ENCODE measurements around the gene ATG4B. TPM values are rescaled to one million over a fixed set of nuclear protein-coding genes. Genes with fewer than 3 reads are reported as not detected.

The ATG4B gene
- total RNA-seq, 2 experiments from 2014 or later = 86.5 to 89.4 TPM

DNA sequence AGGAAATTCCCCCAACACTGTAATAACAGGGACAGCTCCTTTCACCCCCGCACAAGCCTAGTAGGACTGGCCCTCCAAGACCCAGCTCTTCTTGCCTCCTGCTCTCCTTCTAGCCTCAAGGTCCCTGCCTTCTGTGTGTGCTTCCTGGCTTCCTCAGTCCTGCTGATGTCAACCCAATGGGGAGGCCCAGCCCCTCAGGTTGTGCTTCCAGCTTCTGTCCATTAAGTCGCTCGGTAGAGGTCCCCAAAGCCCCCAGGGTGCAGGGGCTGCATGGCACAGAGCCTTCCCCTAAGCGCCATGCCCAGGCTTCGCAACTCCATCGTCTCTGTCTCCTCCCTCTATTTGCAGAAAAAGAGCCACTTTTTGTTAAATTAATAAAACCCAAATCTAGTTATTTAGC, 39.9 kb upstream of the ATG4B start:
- intact Hi-C loops (cut with DNase I, micrococcal nuclease) = no loop called here
- Histone ChIP-seq H3K4me3 (ENCODE audit: low read length) (no peak overlapping the region), H3K9me3 (ENCODE audit: control insufficient read depth in 1 of 2, insufficient read depth in 1 of 2, low read length in 2 of 2) (no peaks in the 10 kb centered on the region), H3K36me3 (ENCODE audit: insufficient read depth, low read length) (peaks cover 32% of the 10 kb centered on the region), H3K4me1 (ENCODE audit: insufficient read depth, low read length) (no peaks in the 10 kb centered on the region), H3K27ac (ENCODE audit: low read depth in 1 of 2, low read length in 2 of 2) (no peak overlapping the region), H3K27me3 (ENCODE audit: control insufficient read depth in 1 of 2, insufficient read depth in 2 of 2, low read length in 2 of 2) (no peaks in the 10 kb centered on the region)
- Mint-ChIP-seq H3K4me1 (ENCODE audit: low read depth) (no peaks in the 10 kb centered on the region), H3K4me3 (no peak overlapping the region), H3K9me3 (no peaks in the 10 kb centered on the region), H3K36me3 (ENCODE audit: low read depth) (peaks cover 77% of the 10 kb centered on the region), H3K27me3 (no peaks in the 10 kb centered on the region), H3K27ac (no peak overlapping the region)
- DNase-seq (no peak), ATAC-seq (ENCODE audit: poor library complexity) (no peak)
- ChIA-PET CTCF (no interaction called here), POLR2A (no interaction called here)
- TF ChIP-seq, protein P1, sequence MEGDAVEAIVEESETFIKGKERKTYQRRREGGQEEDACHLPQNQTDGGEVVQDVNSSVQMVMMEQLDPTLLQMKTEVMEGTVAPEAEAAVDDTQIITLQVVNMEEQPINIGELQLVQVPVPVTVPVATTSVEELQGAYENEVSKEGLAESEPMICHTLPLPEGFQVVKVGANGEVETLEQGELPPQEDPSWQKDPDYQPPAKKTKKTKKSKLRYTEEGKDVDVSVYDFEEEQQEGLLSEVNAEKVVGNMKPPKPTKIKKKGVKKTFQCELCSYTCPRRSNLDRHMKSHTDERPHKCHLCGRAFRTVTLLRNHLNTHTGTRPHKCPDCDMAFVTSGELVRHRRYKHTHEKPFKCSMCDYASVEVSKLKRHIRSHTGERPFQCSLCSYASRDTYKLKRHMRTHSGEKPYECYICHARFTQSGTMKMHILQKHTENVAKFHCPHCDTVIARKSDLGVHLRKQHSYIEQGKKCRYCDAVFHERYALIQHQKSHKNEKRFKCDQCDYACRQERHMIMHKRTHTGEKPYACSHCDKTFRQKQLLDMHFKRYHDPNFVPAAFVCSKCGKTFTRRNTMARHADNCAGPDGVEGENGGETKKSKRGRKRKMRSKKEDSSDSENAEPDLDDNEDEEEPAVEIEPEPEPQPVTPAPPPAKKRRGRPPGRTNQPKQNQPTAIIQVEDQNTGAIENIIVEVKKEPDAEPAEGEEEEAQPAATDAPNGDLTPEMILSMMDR (IDR thresholded peaks at IDR 0.05) = no peak

- no peaks in the 10 kb centered on the region for H3K27me3 ChIP-seq (ENCODE audit: control insufficient read depth in 1 of 2, insufficient read depth in 2 of 2, low read length in 2 of 2)
- Mint-ChIP-seq H3K4me1 (ENCODE audit: low read depth) (no peaks in the 10 kb centered on the region), H3K9me3 (no peaks in the 10 kb centered on the region), H3K27me3 (no peaks in the 10 kb centered on the region), H3K4me3 (no peak overlapping the region), H3K27ac (no peak overlapping the region), H3K36me3 (ENCODE audit: low read depth) (peaks cover 77% of the 10 kb centered on the region)
- DNase-seq = no peak
- TF ChIP-seq, protein P1 (IDR thresholded peaks at IDR 0.05) = no peak
- H3K27ac ChIP-seq (ENCODE audit: low read depth in 1 of 2, low read length in 2 of 2) = no peak overlapping the region
- H3K4me1 ChIP-seq (ENCODE audit: insufficient read depth, low read length) = no peaks in the 10 kb centered on the region
- ATAC-seq (ENCODE audit: poor library complexity) = no peak
- POLR2A ChIA-PET = interaction anchor here (1.5 kb wide), 1 partner anchor 89 kb away, joined by 4 read pairs; the partner anchor contains the start of gene DTYMK
- peaks cover 36% of the 10 kb centered on the region for H3K36me3 ChIP-seq (ENCODE audit: insufficient read depth, low read length)
- H3K4me3 ChIP-seq (ENCODE audit: low read length) = no peak overlapping the region
- H3K9me3 ChIP-seq (ENCODE audit: control insufficient read depth in 1 of 2, insufficient read depth in 1 of 2, low read length in 2 of 2) = no peaks in the 10 kb centered on the region
- intact Hi-C loops (cut with DNase I, micrococcal nuclease) = no loop called here
- CTCF ChIA-PET = no interaction called here
Measured at GRCh38 chr2:241598061-241598460, 39.4 kb upstream of the ATG4B start.

GRCh38 chr2:241598487-241598886, 39.0 kb upstream of the ATG4B start:
- Mint-ChIP-seq H3K36me3 (ENCODE audit: low read depth) (peaks cover 80% of the 10 kb centered on the region), H3K27me3 (no peaks in the 10 kb centered on the region), H3K9me3 (no peaks in the 10 kb centered on the region), H3K4me1 (ENCODE audit: low read depth) (no peaks in the 10 kb centered on the region), H3K4me3 (no peak overlapping the region), H3K27ac (no peak overlapping the region)
- DNase-seq (peak in 3 of 14 experiments; percentile 17 to 37 (median 21)), ATAC-seq (ENCODE audit: poor library complexity) (no peak)
- TF ChIP-seq, protein P1 (IDR thresholded peaks at IDR 0.05) = no peak
- Histone ChIP-seq H3K36me3 (ENCODE audit: insufficient read depth, low read length) (peaks cover 36% of the 10 kb centered on the region), H3K4me3 (ENCODE audit: low read length) (no peak overlapping the region), H3K27me3 (ENCODE audit: control insufficient read depth in 1 of 2, insufficient read depth in 2 of 2, low read length in 2 of 2) (no peaks in the 10 kb centered on the region), H3K4me1 (ENCODE audit: insufficient read depth, low read length) (no peaks in the 10 kb centered on the region), H3K9me3 (ENCODE audit: control insufficient read depth in 1 of 2, insufficient read depth in 1 of 2, low read length in 2 of 2) (no peaks in the 10 kb centered on the region), H3K27ac (ENCODE audit: low read depth in 1 of 2, low read length in 2 of 2) (no peak overlapping the region)
- intact Hi-C loops (cut with DNase I, micrococcal nuclease) = no loop called here
- ChIA-PET POLR2A (interaction anchor here (1.5 kb wide), 1 partner anchor 88 kb away, joined by 4 read pairs; the partner anchor contains the start of gene DTYMK), CTCF (interaction anchor here (2.0 kb wide), 1 partner anchor 11 kb away, joined by 4 read pairs; no protein-coding TSS in a partner anchor)

All from CD4-positive, alpha-beta T cell (primary cell).